Measurements from ENCODE around the gene P2RY6.
A peak's percentile ranks its signal among the peaks of the same experiment; 100 is the strongest.

Gene P2RY6

DNA sequence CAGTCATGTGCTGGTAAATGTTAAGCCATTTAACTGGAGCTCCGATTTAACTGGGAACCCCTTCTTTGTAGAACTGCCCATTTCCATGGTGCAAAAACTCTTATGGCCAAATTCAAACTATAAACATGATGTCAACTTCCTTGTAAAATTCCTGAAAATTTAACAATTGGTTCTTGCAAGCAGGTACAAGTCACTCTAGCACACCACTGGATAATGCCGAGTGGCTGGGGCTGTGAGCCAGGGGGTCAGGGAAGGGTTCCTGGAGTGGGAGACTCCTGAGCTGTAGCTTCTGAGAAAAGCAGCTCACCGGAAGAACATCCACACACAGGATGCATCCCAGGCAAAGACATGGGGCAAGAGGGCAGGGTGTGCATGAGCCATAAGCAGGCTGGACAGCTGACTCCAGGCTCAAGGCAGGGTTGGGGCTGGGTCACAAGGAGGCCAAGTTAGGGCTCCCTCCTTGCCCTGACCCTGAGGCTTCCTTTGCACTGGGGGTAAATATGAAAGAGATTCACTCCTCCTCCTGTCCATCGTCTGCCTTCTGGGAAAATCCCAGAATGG, 35.9 kb upstream of the P2RY6 start:
- TF ChIP-seq, protein P1, sequence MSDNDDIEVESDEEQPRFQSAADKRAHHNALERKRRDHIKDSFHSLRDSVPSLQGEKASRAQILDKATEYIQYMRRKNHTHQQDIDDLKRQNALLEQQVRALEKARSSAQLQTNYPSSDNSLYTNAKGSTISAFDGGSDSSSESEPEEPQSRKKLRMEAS (IDR thresholded peaks at IDR 0.05) = no peak
- TF ChIP-seq TEAD4 (IDR thresholded peaks at IDR 0.05) (no peak), EGR1 (IDR thresholded peaks at IDR 0.05) (no peak), RAD21 (IDR thresholded peaks at IDR 0.05; ENCODE audit: low read depth) (no peak), TAF1 (IDR thresholded peaks at IDR 0.05; ENCODE audit: low read depth) (no peak), CREB1 (IDR thresholded peaks at IDR 0.05; ENCODE audit: low read depth) (no peak), ZBTB7A (IDR thresholded peaks at IDR 0.05; ENCODE audit: low read depth) (no peak), YY1 (IDR thresholded peaks at IDR 0.05; ENCODE audit: low read depth) (no peak), FOXM1 (IDR thresholded peaks at IDR 0.05; ENCODE audit: borderline replicate concordance, low read depth) (no peak), NFIC (IDR thresholded peaks at IDR 0.05) (no peak), REST (IDR thresholded peaks at IDR 0.05; ENCODE audit: low read depth) (no peak), TCF12 (IDR thresholded peaks at IDR 0.05; ENCODE audit: low read depth) (no peak), EP300 (IDR thresholded peaks at IDR 0.05; ENCODE audit: borderline replicate concordance) (no peak), CEBPB (IDR thresholded peaks at IDR 0.05) (no peak)
- TF ChIP-seq, protein P2, sequence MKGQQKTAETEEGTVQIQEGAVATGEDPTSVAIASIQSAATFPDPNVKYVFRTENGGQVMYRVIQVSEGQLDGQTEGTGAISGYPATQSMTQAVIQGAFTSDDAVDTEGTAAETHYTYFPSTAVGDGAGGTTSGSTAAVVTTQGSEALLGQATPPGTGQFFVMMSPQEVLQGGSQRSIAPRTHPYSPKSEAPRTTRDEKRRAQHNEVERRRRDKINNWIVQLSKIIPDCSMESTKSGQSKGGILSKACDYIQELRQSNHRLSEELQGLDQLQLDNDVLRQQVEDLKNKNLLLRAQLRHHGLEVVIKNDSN (IDR thresholded peaks at IDR 0.05) = no peak

DNA sequence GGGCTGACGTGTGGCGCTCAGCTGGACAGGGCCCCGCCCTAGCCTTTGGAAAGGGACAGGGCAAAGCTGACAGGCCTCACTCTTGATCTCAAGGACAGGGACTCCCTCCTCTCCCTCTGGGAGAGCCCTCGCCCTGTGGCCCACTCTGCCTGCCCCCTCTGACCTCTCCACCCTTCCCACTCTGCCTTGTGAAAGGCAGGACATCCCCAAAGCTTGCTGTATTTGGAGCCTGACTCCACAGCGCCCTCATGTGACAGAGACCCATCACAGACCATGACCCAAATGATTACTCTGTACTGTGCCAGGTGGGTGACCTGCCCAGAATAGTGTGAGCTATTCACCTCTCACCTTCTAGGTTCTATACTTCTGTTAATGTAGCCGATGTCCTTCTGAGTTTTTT, 35.3 kb upstream of the P2RY6 start:
- TF ChIP-seq FOXM1 (IDR thresholded peaks at IDR 0.05; ENCODE audit: borderline replicate concordance, low read depth) = no peak
- TF ChIP-seq RAD21 (IDR thresholded peaks at IDR 0.05; ENCODE audit: low read depth) = peak; percentile 92
- no peak for TF ChIP-seq YY1 (IDR thresholded peaks at IDR 0.05; ENCODE audit: low read depth)

DNA sequence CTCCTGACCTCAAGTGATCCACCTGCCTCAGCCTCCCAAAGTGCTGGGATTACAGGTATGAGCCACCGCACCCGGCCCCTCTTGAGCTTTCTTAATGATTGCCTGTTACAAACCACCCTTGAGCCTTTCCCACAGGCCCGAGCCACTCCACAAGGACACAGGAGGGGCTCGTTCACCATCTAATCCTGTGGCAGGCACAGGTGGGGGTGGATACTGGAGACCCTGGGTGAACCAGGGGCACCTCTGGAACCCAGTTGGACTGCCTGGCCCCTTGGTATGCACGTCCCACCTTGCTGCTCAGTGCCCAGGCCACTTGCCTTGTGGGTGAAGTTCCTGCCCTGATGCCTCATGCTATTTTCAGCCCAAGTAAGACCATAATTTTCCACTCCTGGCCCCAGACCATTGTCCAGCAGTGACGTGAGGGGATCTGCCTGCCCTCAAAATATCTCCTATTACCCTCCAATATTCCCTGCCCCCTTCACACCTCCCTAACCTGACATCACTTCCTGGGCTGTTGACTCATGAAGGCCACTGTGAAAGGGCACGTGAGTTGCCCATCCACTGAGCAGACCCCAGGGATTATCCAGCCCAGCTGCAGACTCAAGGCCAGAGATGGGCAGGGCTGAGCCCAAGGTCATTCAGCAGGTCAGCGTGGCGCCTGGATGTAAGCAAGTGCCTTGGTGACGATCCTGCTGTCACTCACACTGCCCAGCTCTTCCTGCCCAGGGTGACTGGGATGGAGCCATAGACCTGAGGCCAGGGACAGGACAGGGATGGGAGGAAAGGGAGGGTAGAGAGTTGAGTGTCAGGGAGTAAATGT, 34.5 kb upstream of the P2RY6 start:
- no peak for TF ChIP-seq YY1 (IDR thresholded peaks at IDR 0.05; ENCODE audit: low read depth)
- no peak for TF ChIP-seq RAD21 (IDR thresholded peaks at IDR 0.05; ENCODE audit: low read depth)
- TF ChIP-seq NFIC (IDR thresholded peaks at IDR 0.05) = no peak
- TF ChIP-seq, protein P2 (IDR thresholded peaks at IDR 0.05) = no peak
- TF ChIP-seq EGR1 (IDR thresholded peaks at IDR 0.05) = no peak

DNA sequence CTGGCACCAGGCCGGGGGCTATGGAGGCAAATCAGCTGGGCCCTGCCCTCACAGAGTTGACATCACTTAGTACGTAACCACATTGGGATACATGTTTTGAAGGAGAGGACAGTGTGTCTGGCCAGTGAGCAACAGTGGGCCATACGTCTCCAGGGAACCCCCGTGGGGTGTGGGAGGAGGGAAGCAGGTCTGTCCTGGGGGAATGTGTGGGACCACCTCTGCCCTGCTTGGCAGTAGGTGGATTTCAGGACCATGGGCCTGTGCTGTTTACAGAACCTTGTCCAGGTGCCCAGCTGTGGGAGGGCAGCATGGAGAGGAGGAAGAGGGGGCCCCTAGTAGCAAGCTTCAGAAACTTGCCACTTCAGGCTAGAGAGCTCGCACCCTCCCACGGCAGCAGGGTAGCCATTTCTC, 33.0 kb upstream of the P2RY6 start:
- TF ChIP-seq TCF12 (IDR thresholded peaks at IDR 0.05; ENCODE audit: low read depth) = no peak

- TF ChIP-seq TEAD4 (IDR thresholded peaks at IDR 0.05) (peak; percentile 46), TAF1 (IDR thresholded peaks at IDR 0.05; ENCODE audit: low read depth) (no peak), RAD21 (IDR thresholded peaks at IDR 0.05; ENCODE audit: low read depth) (0 out of 2 replicates have a peak, but pooled peaks have one; percentile 1), REST (IDR thresholded peaks at IDR 0.05; ENCODE audit: low read depth) (no peak), CEBPB (IDR thresholded peaks at IDR 0.05) (no peak)
Observed at GRCh38 chr11:73239571-73240189, 32.5 kb upstream of the P2RY6 start.

DNA sequence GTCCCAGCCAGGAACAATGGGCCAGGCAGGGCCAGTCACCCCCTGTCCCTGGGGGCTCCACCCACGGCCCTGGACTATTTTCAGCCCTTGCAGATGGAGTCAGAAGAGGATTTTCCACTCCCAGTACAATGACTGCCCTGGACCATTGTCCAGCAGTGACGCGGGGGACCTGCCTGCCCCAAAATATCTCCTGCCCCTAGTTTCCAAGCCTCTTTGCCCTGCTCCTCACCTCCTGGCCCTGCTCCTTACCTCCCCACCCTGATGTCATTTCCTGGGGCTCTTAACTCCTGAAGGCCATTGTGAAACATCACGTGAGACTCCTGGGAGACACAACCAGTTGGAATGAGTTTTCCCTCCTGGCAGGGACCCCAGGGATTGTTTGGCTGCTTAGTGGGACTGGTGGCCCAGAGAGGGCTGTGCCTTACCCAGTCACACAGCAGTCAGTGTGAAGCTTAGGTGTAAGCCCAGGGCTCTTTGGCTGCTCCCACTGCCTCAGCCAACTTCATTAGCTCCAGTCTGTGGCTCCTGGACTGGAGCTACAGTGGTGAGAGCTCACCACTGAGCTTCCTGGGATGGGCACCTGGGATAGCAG, 31.9 kb upstream of the P2RY6 start:
- TF ChIP-seq ZBTB7A (IDR thresholded peaks at IDR 0.05; ENCODE audit: low read depth) = peak; percentile 79
- TF ChIP-seq, protein P2 (IDR thresholded peaks at IDR 0.05) = peak; percentile 75
- TF ChIP-seq EGR1 (IDR thresholded peaks at IDR 0.05) = peak; percentile 60
- TF ChIP-seq RAD21 (IDR thresholded peaks at IDR 0.05; ENCODE audit: low read depth) = no peak
- TF ChIP-seq CEBPB (IDR thresholded peaks at IDR 0.05) = peak; percentile 59; the same call in 1 of the 2 replicates
- TF ChIP-seq EP300 (IDR thresholded peaks at IDR 0.05; ENCODE audit: borderline replicate concordance) = peak; percentile 25; the same call in 1 of the 2 replicates
- TF ChIP-seq CREB1 (IDR thresholded peaks at IDR 0.05; ENCODE audit: low read depth) = no peak
- TF ChIP-seq TAF1 (IDR thresholded peaks at IDR 0.05; ENCODE audit: low read depth) = 0 out of 2 replicates have a peak, but pooled peaks have one; percentile 32
- TF ChIP-seq TEAD4 (IDR thresholded peaks at IDR 0.05) = no peak
- TF ChIP-seq, protein P1 (IDR thresholded peaks at IDR 0.05) = peak; percentile 22; the same call in 1 of the 2 replicates
- peak; percentile 37; the same call in 1 of the 2 replicates for TF ChIP-seq FOXM1 (IDR thresholded peaks at IDR 0.05; ENCODE audit: borderline replicate concordance, low read depth)
- peak; percentile 72 for TF ChIP-seq TCF12 (IDR thresholded peaks at IDR 0.05; ENCODE audit: low read depth)
- peak; percentile 56 for TF ChIP-seq NFIC (IDR thresholded peaks at IDR 0.05)
- no peak for TF ChIP-seq REST (IDR thresholded peaks at IDR 0.05; ENCODE audit: low read depth)
- TF ChIP-seq YY1 (IDR thresholded peaks at IDR 0.05; ENCODE audit: low read depth) = peak; percentile 56; the same call in 1 of the 2 replicates

Measured in Ishikawa (cell line).